Measurements from ENCODE around the gene EBF4.
"Not testable (repeated sequence)": the region's sequence is repeated elsewhere in the genome, so short reads cannot be mapped to it uniquely, and the experiment has no call there.

The EBF4 gene

GRCh38 chr20:2760297-2760951 is 67.8 kb downstream of the EBF4 start:
- Histone ChIP-seq H3K36me3 (no peaks in the 10 kb centered on the region), H3K4me2 (peak overlapping the region; percentile 85), H4K20me1 (no peaks in the 10 kb centered on the region), H3K9ac (peak overlapping the region; percentile 47; the same call in 1 of the 2 replicates), H3K27me3 (no peaks in the 10 kb centered on the region), H3K27ac (peak overlapping the region; percentile 72), H3K9me3 (no peaks in the 10 kb centered on the region), H3K4me3 (no peak overlapping the region), H3K4me1 (peaks cover 35% of the 10 kb centered on the region)
- TF ChIP-seq Cebpa-rat (IDR thresholded peaks at IDR 0.05) = no peak

DNA sequence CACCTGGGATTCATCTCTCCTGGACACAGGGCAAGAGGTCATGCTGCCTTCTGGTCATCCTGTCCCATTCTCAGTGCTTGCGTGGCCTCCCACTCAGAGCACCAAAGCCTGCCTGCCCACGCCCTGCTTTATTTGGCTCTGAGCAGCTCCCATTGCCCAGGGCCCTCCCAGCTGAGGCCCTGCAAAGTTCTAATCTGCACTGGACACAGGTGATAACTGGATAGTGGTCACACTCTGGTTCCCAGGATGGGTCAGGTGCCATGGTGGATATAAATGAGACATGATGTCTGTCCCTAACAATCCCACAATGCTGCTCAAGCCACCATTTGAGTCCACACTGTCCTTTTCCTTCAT is 68.3 kb downstream of the EBF4 start:
- H3K4me2 ChIP-seq = no peak overlapping the region; the same call in 1 of the 2 replicates

GRCh38 chr20:2761885-2762284 is 69.3 kb downstream of the EBF4 start:
- H4K20me1 ChIP-seq = no peaks in the 10 kb centered on the region
- H3K27ac ChIP-seq = no peak overlapping the region
- no peak overlapping the region for H3K9ac ChIP-seq
- no peaks in the 10 kb centered on the region for H3K27me3 ChIP-seq
- H3K9me3 ChIP-seq = no peaks in the 10 kb centered on the region
- no peak overlapping the region for H3K4me2 ChIP-seq
- no peak overlapping the region for H3K4me3 ChIP-seq
- peaks cover 35% of the 10 kb centered on the region for H3K4me1 ChIP-seq
- no peak for TF ChIP-seq Cebpa-rat (IDR thresholded peaks at IDR 0.05)
- no peaks in the 10 kb centered on the region for H3K36me3 ChIP-seq

More for the DNA sequence above, 68.3 kb downstream of the EBF4 start:
- Histone ChIP-seq H3K36me3 (no peaks in the 10 kb centered on the region), H3K9ac (no peak overlapping the region), H3K27ac (no peak overlapping the region), H3K4me1 (peaks cover 35% of the 10 kb centered on the region), H4K20me1 (no peaks in the 10 kb centered on the region), H3K4me3 (no peak overlapping the region), H3K27me3 (no peaks in the 10 kb centered on the region), H3K9me3 (no peaks in the 10 kb centered on the region)
- no peak for TF ChIP-seq Cebpa-rat (IDR thresholded peaks at IDR 0.05)

- H3K4me2 ChIP-seq = no peak overlapping the region
- no peak for TF ChIP-seq Cebpa-rat (IDR thresholded peaks at IDR 0.05)
- no peaks in the 10 kb centered on the region for H3K27me3 ChIP-seq
- no peak overlapping the region for H3K9ac ChIP-seq
- H3K9me3 ChIP-seq = no peaks in the 10 kb centered on the region
- no peaks in the 10 kb centered on the region for H3K36me3 ChIP-seq
- H4K20me1 ChIP-seq = no peaks in the 10 kb centered on the region
- peaks cover 35% of the 10 kb centered on the region for H3K4me1 ChIP-seq
- no peak overlapping the region for H3K4me3 ChIP-seq
- no peak overlapping the region for H3K27ac ChIP-seq
These were observed 70.1 kb downstream of the EBF4 start for GRCh38 chr20:2762578-2763131.

DNA sequence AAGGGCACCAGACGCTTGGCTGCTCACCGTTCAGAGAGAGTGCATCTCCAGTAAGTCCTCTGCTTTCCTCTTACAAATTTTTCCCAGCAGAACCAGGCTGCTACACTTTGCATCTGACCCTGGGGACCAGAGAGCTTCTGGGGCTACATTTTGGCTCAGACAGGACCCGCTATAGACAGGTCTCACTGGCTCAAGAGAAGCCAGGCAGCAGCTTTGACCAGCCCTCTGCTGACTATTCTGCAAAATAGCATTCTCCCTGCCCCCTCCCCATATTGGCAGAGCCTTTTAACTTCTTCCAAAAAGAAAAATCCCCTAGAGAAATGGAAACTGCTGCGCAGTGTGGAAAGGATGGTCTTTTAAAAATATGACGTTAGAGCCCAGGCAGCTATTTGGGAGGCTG is 70.6 kb downstream of the EBF4 start:
- Histone ChIP-seq H3K4me2 (no peak overlapping the region), H3K9ac (no peak overlapping the region), H3K27ac (no peak overlapping the region), H4K20me1 (no peaks in the 10 kb centered on the region), H3K4me1 (peaks cover 33% of the 10 kb centered on the region), H3K27me3 (no peaks in the 10 kb centered on the region), H3K4me3 (no peak overlapping the region), H3K9me3 (no peaks in the 10 kb centered on the region), H3K36me3 (no peaks in the 10 kb centered on the region)
- TF ChIP-seq Cebpa-rat (IDR thresholded peaks at IDR 0.05) = no peak

- no peak overlapping the region for H3K9ac ChIP-seq
- 0 out of 2 replicates have a peak overlapping the region, but pooled peaks have one; percentile 9 for H3K4me2 ChIP-seq
- no peaks in the 10 kb centered on the region for H4K20me1 ChIP-seq
- no peaks in the 10 kb centered on the region for H3K9me3 ChIP-seq
- no peaks in the 10 kb centered on the region for H3K36me3 ChIP-seq
- H3K27ac ChIP-seq = no peak overlapping the region
- H3K27me3 ChIP-seq = no peaks in the 10 kb centered on the region
- no peak overlapping the region for H3K4me3 ChIP-seq
- peaks cover 16% of the 10 kb centered on the region; the same call in 1 of the 2 replicates for H3K4me1 ChIP-seq
- no peak for TF ChIP-seq Cebpa-rat (IDR thresholded peaks at IDR 0.05)
These were observed 75.4 kb downstream of the EBF4 start for GRCh38 chr20:2767768-2768631.

GRCh38 chr20:2768632-2769015 is 76.0 kb downstream of the EBF4 start:
- H3K27ac ChIP-seq = no peak overlapping the region
- no peak overlapping the region for H3K4me3 ChIP-seq
- H3K27me3 ChIP-seq = no peaks in the 10 kb centered on the region
- H3K4me1 ChIP-seq = peaks cover 16% of the 10 kb centered on the region; the same call in 1 of the 2 replicates
- no peaks in the 10 kb centered on the region for H3K9me3 ChIP-seq
- H3K4me2 ChIP-seq = 0 out of 2 replicates have a peak overlapping the region, but pooled peaks have one; percentile 9
- H3K9ac ChIP-seq = no peak overlapping the region
- no peaks in the 10 kb centered on the region for H4K20me1 ChIP-seq
- no peak for TF ChIP-seq Cebpa-rat (IDR thresholded peaks at IDR 0.05)
- H3K36me3 ChIP-seq = no peaks in the 10 kb centered on the region

- not testable (repeated sequence) for H3K27ac ChIP-seq, H3K9me3 ChIP-seq
These were observed 77.5 kb downstream of the EBF4 start for GRCh38 chr20:2770091-2770490.

DNA sequence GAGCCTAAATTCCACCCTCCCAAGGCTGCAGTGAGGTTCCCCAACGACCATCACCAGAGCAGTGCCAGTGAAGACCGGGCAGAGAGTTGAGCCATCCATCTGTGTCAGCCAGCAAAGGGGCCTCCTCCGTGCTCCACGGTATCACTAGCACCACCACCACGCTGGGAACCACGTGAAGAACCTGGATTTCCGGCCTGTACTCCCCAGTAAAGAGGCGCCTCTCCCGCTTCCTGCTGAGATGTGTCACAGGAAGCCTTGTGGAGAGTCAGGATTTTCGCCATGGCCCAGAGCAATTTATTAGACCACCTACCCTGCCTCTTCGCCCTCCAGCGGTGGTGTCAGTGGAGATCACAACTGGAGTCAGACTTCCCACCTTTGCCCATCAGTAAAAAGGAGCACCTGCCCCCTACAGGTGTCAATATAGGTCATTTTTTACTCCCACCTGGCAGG is 79.1 kb downstream of the EBF4 start:
- Histone ChIP-seq H3K27me3 (no peaks in the 10 kb centered on the region), H3K36me3 (no peaks in the 10 kb centered on the region), H3K9me3 (peaks cover 12% of the 10 kb centered on the region), H3K4me2 (no peak overlapping the region), H3K4me3 (no peak overlapping the region), H3K27ac (no peak overlapping the region), H4K20me1 (no peaks in the 10 kb centered on the region), H3K4me1 (peaks cover 16% of the 10 kb centered on the region; the same call in 1 of the 2 replicates), H3K9ac (no peak overlapping the region)
- no peak for TF ChIP-seq Cebpa-rat (IDR thresholded peaks at IDR 0.05)

More at GRCh38 chr20:2770091-2770490, 77.5 kb downstream of the EBF4 start:
- H3K27me3 ChIP-seq, H3K9ac ChIP-seq, H4K20me1 ChIP-seq, H3K4me3 ChIP-seq, H3K4me2 ChIP-seq, H3K36me3 ChIP-seq: not testable (repeated sequence)
- H3K4me1 ChIP-seq = peaks cover 16% of the 10 kb centered on the region; the same call in 1 of the 2 replicates

DNA sequence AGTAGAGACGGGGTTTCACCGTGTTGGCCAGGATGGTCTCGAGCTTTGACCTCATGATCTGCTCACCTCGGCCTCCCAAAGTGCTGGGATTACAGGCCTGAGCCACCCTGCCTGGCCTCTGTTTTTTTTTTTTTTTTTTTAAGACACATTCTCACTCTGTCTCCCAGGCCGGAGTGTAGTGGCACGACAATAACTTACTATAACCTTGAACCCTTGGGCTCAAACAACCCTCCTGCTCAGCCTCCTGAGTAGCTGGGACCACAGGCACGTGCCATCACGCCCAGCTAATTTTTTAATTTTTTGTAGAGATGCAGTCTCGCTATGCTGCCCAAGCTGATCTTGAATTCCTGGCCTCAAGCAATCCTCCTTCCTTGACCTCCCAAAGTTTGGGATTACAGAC is 81.2 kb downstream of the EBF4 start:
- H3K4me2 ChIP-seq = no peak overlapping the region
- H3K27me3 ChIP-seq = no peaks in the 10 kb centered on the region
- no peak overlapping the region for H3K27ac ChIP-seq
- H3K36me3 ChIP-seq = no peaks in the 10 kb centered on the region
- H3K4me1 ChIP-seq = peaks cover 8% of the 10 kb centered on the region; the same call in 1 of the 2 replicates
- no peak for TF ChIP-seq Cebpa-rat (IDR thresholded peaks at IDR 0.05)
- H4K20me1 ChIP-seq = no peaks in the 10 kb centered on the region
- no peak overlapping the region for H3K4me3 ChIP-seq
- H3K9ac ChIP-seq = no peak overlapping the region
- peaks cover 12% of the 10 kb centered on the region for H3K9me3 ChIP-seq
